H1 (cell line): ENCODE results near the gene HEATR1. TPM values are rescaled to one million over a fixed set of nuclear protein-coding genes. Genes with fewer than 3 reads are reported as not detected.

Experiments used
- CTCF ChIA-PET: fragments of 300-600 bp; sonication (Branson Sonifier 250); formaldehyde crosslinking; loops from one replicate; lab custom pipeline; 2021; ENCODE audit not compliant: partially characterized antibody; lab: Charles Lee
- POLR2A ChIA-PET: fragments of 300-600 bp; sonication (Branson Sonifier 250); formaldehyde crosslinking; loops from one replicate; lab custom pipeline; 2021; ENCODE audit warnings: inconsistent platforms; ENCODE audit not compliant: partially characterized antibody; lab: Charles Lee
- DNase-seq, 2 experiments: peaks; one replicate each; pipeline versions ENCODE4 v3.0.0 to v3.0.0-alpha.2; 2010 to 2022; ENCODE audit warnings: low spot score in 2 of 2, low read depth in 1 of 2, mixed read lengths in 1 of 2
- FAIRE-seq: peaks from 2 replicates; lab custom pipeline; 2011; peaks lifted over from hg19 to GRCh38; lab: Jason Lieb, UNC
- H2AFZ ChIP-seq: 2 replicates; pipeline ENCODE4 v1.8.1; 2012; ENCODE audit warnings: low read length, inconsistent platforms
- H2AK5ac ChIP-seq: 2 replicates; pipeline ENCODE4 v1.6.1; 2013; ENCODE audit warnings: low read depth, low read length
- H2BK120ac ChIP-seq: replicated peaks from 2 replicates; pipeline ENCODE3; 2013; ENCODE audit warnings: low read depth, low read length, inconsistent platforms
- H2BK12ac ChIP-seq: 2 replicates; pipeline ENCODE4 v1.6.1; 2013; ENCODE audit warnings: low read depth, low read length
- H2BK15ac ChIP-seq: 2 replicates; pipeline ENCODE4 v1.6.1; 2013; ENCODE audit warnings: low read length
- H2BK20ac ChIP-seq: 2 replicates; pipeline ENCODE4 v1.6.1; 2013; ENCODE audit warnings: low read length
- H2BK5ac ChIP-seq: 2 replicates; pipeline ENCODE4 v1.6.1; 2013; ENCODE audit warnings: low read depth, low read length
- H3K14ac ChIP-seq: 2 replicates; pipeline ENCODE4 v1.6.1; 2013; ENCODE audit warnings: inconsistent platforms; ENCODE audit not compliant: insufficient read length
- H3K18ac ChIP-seq: 2 replicates; pipeline ENCODE4 v1.6.1; 2013; ENCODE audit warnings: low read length; ENCODE audit errors: extremely low read depth
- H3K23ac ChIP-seq: 2 replicates; pipeline ENCODE4 v1.6.1; 2013; ENCODE audit warnings: inconsistent platforms; ENCODE audit not compliant: insufficient read length
- H3K23me2 ChIP-seq: 2 replicates; pipeline ENCODE4 v1.6.1; 2013; ENCODE audit warnings: low read depth, low read length
- H3K27ac ChIP-seq: 2 replicates; pipeline ENCODE4 v1.6.1; 2011; ENCODE audit warnings: low read depth, low read length, inconsistent platforms
- H3K27me3 ChIP-seq, 4 experiments: replicated peaks in 1 of 4; 1 replicate in 1 of 4; 2 replicates in 3 of 4; pipeline versions ENCODE4 v1.6.1 to v1.8.1; 2011 to 2013; ENCODE audit warnings: low read length in 3 of 4, mild to moderate bottlenecking in 3 of 4, inconsistent platforms in 2 of 4, mixed read lengths in 2 of 4, moderate library complexity in 1 of 4; ENCODE audit not compliant: control insufficient read depth in 3 of 4, insufficient read depth in 3 of 4; ENCODE audit errors: extremely low read depth in 1 of 4
- H3K36me3 ChIP-seq, 4 experiments: 2 replicates each; pipeline versions ENCODE4 v1.6.1 to v1.8.1; 2011 to 2013; ENCODE audit warnings: mild to moderate bottlenecking in 4 of 4, low read length in 3 of 4, moderate library complexity in 2 of 4, control low read depth in 1 of 4, inconsistent platforms in 1 of 4; ENCODE audit not compliant: insufficient read depth in 4 of 4, control insufficient read depth in 2 of 4
- H3K4ac ChIP-seq: replicated peaks from 2 replicates; pipeline ENCODE3; 2013; ENCODE audit warnings: low read length, low read depth, mixed read lengths, inconsistent platforms; ENCODE audit not compliant: insufficient read length
- H3K4me1 ChIP-seq, 4 experiments: replicated peaks in 1 of 4; 1 replicate in 1 of 4; 2 replicates in 3 of 4; pipeline versions ENCODE4 v1.6.1 to v1.8.1; 2011 to 2013; ENCODE audit warnings: low read length in 3 of 4, inconsistent platforms in 2 of 4, mixed read lengths in 1 of 4; ENCODE audit not compliant: insufficient read depth in 4 of 4, control insufficient read depth in 3 of 4
- H3K4me2 ChIP-seq, 2 experiments: 2 replicates each; pipeline versions ENCODE4 v1.6.1 to v1.8.1; 2011 to 2013; ENCODE audit warnings: low read depth in 2 of 2, low read length in 2 of 2, control low read depth in 1 of 2, inconsistent platforms in 1 of 2, mild to moderate bottlenecking in 1 of 2; ENCODE audit not compliant: insufficient read depth in 1 of 2
- H3K4me3 ChIP-seq, 4 experiments: fragments of 200-600, 300-600 bp in 1 of 4; sonication (generic), shearing (Covaris generic), sonication (Bioruptor Twin) in 1 of 4; 2 replicates each; pipeline versions ENCODE4 v1.5.1 to v1.8.1; 2011 to 2016; ENCODE audit warnings: low read length in 4 of 4, low read depth in 3 of 4, control low read depth in 2 of 4, inconsistent platforms in 2 of 4, mild to moderate bottlenecking in 2 of 4, mixed read lengths in 1 of 4, moderate library complexity in 1 of 4; ENCODE audit not compliant: insufficient read depth in 2 of 4; ENCODE audit errors: extremely low read depth in 1 of 4
- H3K56ac ChIP-seq: replicated peaks from 2 replicates; pipeline ENCODE3; 2013; ENCODE audit warnings: low read depth, mild to moderate bottlenecking, mixed read lengths, low read length, inconsistent platforms; ENCODE audit not compliant: insufficient read length
- H3K79me1 ChIP-seq: 2 replicates; pipeline ENCODE4 v1.6.1; 2013; ENCODE audit warnings: low read depth, low read length, control low read depth
- H3K79me2 ChIP-seq, 2 experiments: 2 replicates each; pipeline versions ENCODE4 v1.6.1 to v1.8.1; 2012 to 2013; ENCODE audit warnings: low read length in 2 of 2, mild to moderate bottlenecking in 2 of 2, inconsistent platforms in 1 of 2; ENCODE audit not compliant: insufficient read depth in 2 of 2, control insufficient read depth in 1 of 2
- H3K9ac ChIP-seq, 4 experiments: replicated peaks in 1 of 4; 1 replicate in 1 of 4; 2 replicates in 3 of 4; pipeline versions ENCODE4 v1.6.1 to v1.8.1; 2011 to 2013; ENCODE audit warnings: low read depth in 3 of 4, low read length in 3 of 4, control low read depth in 2 of 4, mild to moderate bottlenecking in 2 of 4, moderate library complexity in 2 of 4, inconsistent platforms in 1 of 4; ENCODE audit errors: extremely low read depth in 1 of 4
- H3K9me3 ChIP-seq, 2 experiments: 2 replicates each; pipeline versions ENCODE4 v1.6.1 to v1.8.1; 2012 to 2013; ENCODE audit warnings: mild to moderate bottlenecking in 2 of 2, moderate library complexity in 2 of 2, control low read depth in 1 of 2, inconsistent platforms in 1 of 2, low read depth in 1 of 2, low read length in 1 of 2, mixed read lengths in 1 of 2; ENCODE audit not compliant: insufficient read depth in 2 of 2
- H4K20me1 ChIP-seq, 2 experiments: replicated peaks in 1 of 2; 2 replicates each; pipeline versions ENCODE3 to v1.8.1; 2011 to 2013; ENCODE audit warnings: inconsistent platforms in 2 of 2, low read length in 2 of 2, mild to moderate bottlenecking in 1 of 2; ENCODE audit not compliant: insufficient read depth in 2 of 2, control insufficient read depth in 1 of 2
- H4K5ac ChIP-seq: 2 replicates; pipeline ENCODE4 v1.6.1; 2013; ENCODE audit warnings: low read length, low read depth, mixed read lengths, inconsistent platforms; ENCODE audit not compliant: insufficient read length
- H4K8ac ChIP-seq: 2 replicates; pipeline ENCODE4 v1.8.0; 2013; ENCODE audit warnings: mild to moderate bottlenecking, moderate library complexity, low read length, inconsistent platforms; ENCODE audit not compliant: insufficient read depth; ENCODE audit errors: extremely low read depth
- H4K91ac ChIP-seq: replicated peaks from 2 replicates; pipeline ENCODE3; 2013; ENCODE audit warnings: low read length, mixed read lengths, inconsistent platforms; ENCODE audit not compliant: insufficient read length
- JUND ChIP-seq: IDR thresholded peaks from 2 replicates; pipeline ENCODE4 v1.6.1; 2011; ENCODE audit warnings: mild to moderate bottlenecking, improper control_type of control experiment, low read length
- SIX5 ChIP-seq: IDR thresholded peaks from 2 replicates; pipeline ENCODE4 v1.6.1; 2011; ENCODE audit warnings: mild to moderate bottlenecking, low read depth, low read length
- WGBS, 2 experiments: shearing (Covaris generic) in 1 of 2; methylation state at CpG; one replicate each; pipeline versions ENCODE4 v1.1.6 to v1.1.7; 2013 to 2015; ENCODE audit warnings: low lambda C conversion rate in 2 of 2, mixed read lengths in 2 of 2, inconsistent platforms in 1 of 2, low coverage in 1 of 2, missing lambda C conversion rate in 1 of 2; ENCODE audit not compliant: insufficient replicate concordance in 2 of 2, insufficient coverage in 1 of 2, insufficient read length in 1 of 2; ENCODE audit errors: extremely low coverage in 1 of 2, missing lambda C conversion rate in 1 of 2; 5-methylcytosine and 5-hydroxymethylcytosine counted together
- polyA plus RNA-seq, 7 experiments: library from polyadenylated mRNA; depleted of rRNA in 3 of 7; stranded (reverse) in 5 of 7; unstranded in 2 of 7; fragments of >200 nt in 5 of 7; fragments of 200-250 nt in 2 of 7; gene quantifications; 1 replicate in 5 of 7; 2 replicates in 1 of 7; 4 replicates in 1 of 7; pipeline versions ENCODE4 v1.2.1 to v1.2.3, GENCODE V29; 2011 to 2013; ENCODE audit warnings: missing spikeins in 2 of 7, mixed read lengths in 2 of 7
- total RNA-seq: library from RNA; stranded (reverse); fragmentation: NEBNext Ultra II Directional; extraction: Animal tissue kit (Norgen Biotek cat#: 25700); gene quantifications from 2 replicates; pipeline ENCODE4 v1.2.1, GENCODE V29; 2021

HEATR1 gene
- total and polyA plus RNA-seq, 2 of the 8 experiments (the other 6 are each of a cell fraction or from before 2014, with no cell fraction given), result 13.0 to 95.8 TPM

- H3K14ac ChIP-seq, result no peak overlapping the region
- no peak overlapping the region for H3K18ac ChIP-seq
- H3K27ac ChIP-seq, result no peak overlapping the region
- no peak overlapping the region for H3K9ac ChIP-seq
- no peaks in the 10 kb centered on the region for H3K4me1 ChIP-seq
- no peak overlapping the region for H2BK15ac ChIP-seq
- 92% methylated on average over 4 of the region's 4 CpGs; no CpG with 5 or more reads in 1 of the 2 experiments for WGBS, 2 experiments
- no peak overlapping the region for H2AFZ ChIP-seq
- no peaks in the 10 kb centered on the region; a peak in 1 of 4 replicates for H3K9me3 ChIP-seq
- H3K27me3 ChIP-seq, result no peaks in the 10 kb centered on the region
- DNase-seq, result no peak
- H4K8ac ChIP-seq, result no peak overlapping the region
- no peaks in the 10 kb centered on the region for H3K79me1 ChIP-seq
- no peak overlapping the region for H4K91ac ChIP-seq
- no peak overlapping the region for H3K4ac ChIP-seq
- CTCF ChIA-PET, result interaction anchor here (1.0 to 4.3 kb wide), 3 partner anchors 27 to 433 kb away, joined by 3 to 21 read pairs (median 5); no protein-coding TSS in a partner anchor
- H2BK20ac ChIP-seq, result no peak overlapping the region
- H3K4me2 ChIP-seq, result no peak overlapping the region
- no peak overlapping the region for H2AK5ac ChIP-seq
- POLR2A ChIA-PET, result interaction anchor here (0.7 kb wide), 1 partner anchor 10 kb away, joined by 3 read pairs; no protein-coding TSS in a partner anchor
- no peak overlapping the region for H2BK12ac ChIP-seq
- no peaks in the 10 kb centered on the region for H4K20me1 ChIP-seq
- no peaks in the 10 kb centered on the region for H3K23me2 ChIP-seq
- no peak overlapping the region for H3K4me3 ChIP-seq
- H3K36me3 ChIP-seq, result no peaks in the 10 kb centered on the region
- H2BK120ac ChIP-seq, result no peak overlapping the region
- TF ChIP-seq SIX5 (no peak), JUND (no peak)
- H3K56ac ChIP-seq, result no peak overlapping the region
- no peaks in the 10 kb centered on the region for H3K79me2 ChIP-seq
- FAIRE-seq, result no peak
- no peak overlapping the region for H2BK5ac ChIP-seq
- H4K5ac ChIP-seq, result no peak overlapping the region
- no peak overlapping the region for H3K23ac ChIP-seq
These were observed 71.5 kb downstream of the HEATR1 start for GRCh38 chr1:236532850-236533249.
